H1 (cell line): Measurements from ENCODE around the gene TDRD9.

Experiments used
- CHD1 ChIP-seq: IDR thresholded peaks from 2 replicates; pipeline ENCODE4 v1.6.1; 2012; ENCODE audit warnings: low read depth, low read length, improper control_type of control experiment
- CTCF ChIP-seq, 3 experiments: IDR thresholded peaks; 1 replicate in 2 of 3; 2 replicates in 1 of 3; pipeline versions ENCODE4 v1.5.1 to v1.6.1; 2011; ENCODE audit warnings: low read length in 3 of 3, mild to moderate bottlenecking in 3 of 3, inconsistent platforms in 2 of 3, low read depth in 1 of 3, moderate library complexity in 1 of 3; ENCODE audit not compliant: insufficient read depth in 1 of 3; ENCODE audit errors: control extremely low read depth in 1 of 3
- E2F6 ChIP-seq: IDR thresholded peaks from 2 replicates; pipeline ENCODE4 v1.6.1; 2012; ENCODE audit warnings: inconsistent platforms
- EP300 ChIP-seq, 2 experiments: IDR thresholded peaks; 1 replicate in 1 of 2; 2 replicates in 1 of 2; pipeline ENCODE4 v1.6.1; 2011 to 2012; ENCODE audit warnings: low read depth in 2 of 2, low read length in 2 of 2, mild to moderate bottlenecking in 2 of 2, borderline replicate concordance in 1 of 2, inconsistent platforms in 1 of 2, moderate library complexity in 1 of 2
- FOSL1 ChIP-seq: IDR thresholded peaks from 2 replicates; pipeline ENCODE4 v1.6.1; 2011; ENCODE audit warnings: mild to moderate bottlenecking, low read depth, low read length, moderate library complexity; ENCODE audit not compliant: insufficient read depth
- GABPA ChIP-seq: IDR thresholded peaks from 2 replicates; pipeline ENCODE4 v1.6.1; 2011; ENCODE audit warnings: mild to moderate bottlenecking, low read length, moderate library complexity, borderline replicate concordance; ENCODE audit not compliant: insufficient read depth
- HDAC6 ChIP-seq: IDR thresholded peaks from one replicate; pipeline ENCODE4 v1.7.1; 2012; ENCODE audit warnings: low read depth, mild to moderate bottlenecking, inconsistent platforms, low read length, moderate library complexity
- POLR2A ChIP-seq, 2 experiments: IDR thresholded peaks; 1 replicate in 1 of 2; 2 replicates in 1 of 2; pipeline ENCODE4 v1.6.1; 2011; ENCODE audit warnings: low read depth in 2 of 2, low read length in 2 of 2, mild to moderate bottlenecking in 2 of 2; ENCODE audit errors: control extremely low read depth in 1 of 2
- POLR2AphosphoS5 ChIP-seq: IDR thresholded peaks from 2 replicates; pipeline ENCODE4 v1.6.1; 2011; ENCODE audit warnings: low read depth, low read length
- TAF1 ChIP-seq: IDR thresholded peaks from 2 replicates; pipeline ENCODE4 v1.6.1; 2011; ENCODE audit warnings: mild to moderate bottlenecking, low read depth, low read length
- TEAD4 ChIP-seq: IDR thresholded peaks from 2 replicates; pipeline ENCODE4 v1.6.1; 2012; ENCODE audit warnings: low read depth, low read length, inconsistent platforms, mixed read lengths
- YY1 ChIP-seq: IDR thresholded peaks from 2 replicates; pipeline ENCODE4 v1.6.1; 2011; ENCODE audit warnings: low read depth, mild to moderate bottlenecking, low read length
- ZNF274 ChIP-seq: IDR thresholded peaks from 2 replicates; pipeline ENCODE4 v1.7.0; 2012; ENCODE audit warnings: low read length, borderline replicate concordance; ENCODE audit errors: extremely low read depth

GRCh38 chr14:104011824-104012517 is 83.7 kb downstream of the TDRD9 start:
- TF ChIP-seq HDAC6 (no peak), CTCF (IDR thresholded peaks at IDR 0.05; ENCODE audit: control extremely low read depth in 1 of 3, insufficient read depth in 1 of 3, low read depth in 1 of 3, low read length in 3 of 3) (no peak), ZNF274 (no peak), POLR2AphosphoS5 (no peak), FOSL1 (no peak), EP300 (IDR thresholded peaks at IDR 0.05; ENCODE audit: borderline replicate concordance in 1 of 2, low read depth in 2 of 2, low read length in 2 of 2) (no peak), E2F6 (no peak), TEAD4 (no peak), GABPA (no peak), CHD1 (no peak), TAF1 (no peak), YY1 (no peak), POLR2A (IDR thresholded peaks at IDR 0.05; ENCODE audit: control extremely low read depth in 1 of 2, low read depth in 2 of 2, low read length in 2 of 2) (no peak)
